ENCODE measurements around the gene IL22. TPM values are rescaled to one million over a fixed set of nuclear protein-coding genes. Genes with fewer than 3 reads are reported as not detected.

Gene IL22
- total RNA-seq, 1 donor from 2014 or later: not detected

GRCh38 chr12:68264158-68264855 is 10.9 kb upstream of the IL22 start:
- no peak for DNase-seq

GRCh38 chr12:68263366-68263765 is 10.0 kb upstream of the IL22 start:
- DNase-seq: no peak

GRCh38 chr12:68261896-68262295 is 8.5 kb upstream of the IL22 start:
- no peak for DNase-seq

- DNase-seq: no peak
Measured at GRCh38 chr12:68260153-68260552, 6.7 kb upstream of the IL22 start.

- no peak for DNase-seq
Measured at GRCh38 chr12:68259318-68259940, 6.0 kb upstream of the IL22 start.

GRCh38 chr12:68252077-68252476 is 1.3 kb downstream of the IL22 start:
- no peak for DNase-seq

GRCh38 chr12:68250454-68250853 is 3.0 kb downstream of the IL22 start:
- no peak for DNase-seq

GRCh38 chr12:68247785-68248184 is 5.6 kb downstream of the IL22 start:
- no peak for DNase-seq

GRCh38 chr12:68246350-68246749 is 7.1 kb downstream of the IL22 start:
- no peak for DNase-seq

- no peak for DNase-seq
Measured at GRCh38 chr12:68245180-68246021, 8.0 kb downstream of the IL22 start.

- DNase-seq: no peak
Measured at GRCh38 chr12:68242777-68243176, 10.6 kb downstream of the IL22 start.

- DNase-seq: no peak
Measured at GRCh38 chr12:68240975-68241374, 12.4 kb downstream of the IL22 start.

GRCh38 chr12:68240079-68240478 is 13.3 kb downstream of the IL22 start:
- no peak for DNase-seq

GRCh38 chr12:68239309-68239982 is 14.0 kb downstream of the IL22 start:
- no peak for DNase-seq

- DNase-seq: no peak
Measured at GRCh38 chr12:68237619-68238018, 15.8 kb downstream of the IL22 start.

- no peak for DNase-seq
Measured at GRCh38 chr12:68237078-68237477, 16.3 kb downstream of the IL22 start.

GRCh38 chr12:68236421-68237059 is 16.9 kb downstream of the IL22 start:
- no peak for DNase-seq

GRCh38 chr12:68235576-68235975 is 17.8 kb downstream of the IL22 start:
- DNase-seq: no peak

GRCh38 chr12:68234140-68234539 is 19.3 kb downstream of the IL22 start:
- DNase-seq: no peak

GRCh38 chr12:68233498-68233897 is 19.9 kb downstream of the IL22 start:
- no peak for DNase-seq

- no peak for DNase-seq
Measured at GRCh38 chr12:68231691-68232090, 21.7 kb downstream of the IL22 start.

- no peak for DNase-seq
Measured at GRCh38 chr12:68231229-68231628, 22.2 kb downstream of the IL22 start.

Data from occipital lobe (tissue), 2 donors.